ENCODE measurements around the gene MUC7. TPM values are rescaled to one million over a fixed set of nuclear protein-coding genes. Genes with fewer than 3 reads are reported as not detected.
A peak's percentile ranks its signal among the peaks of the same experiment; 100 is the strongest.

Gene MUC7
- 0.25 TPM in 1 of 2 replicates, not detected in the other for total RNA-seq (2014; rRNA removed; shearing (Covaris generic))

GRCh38 chr4:70471897-70472296 is at the start of gene MUC7:
TSS of gene MUC7 (plus strand) at chr4:70472197. CDS start at chr4:70474022, 1,825 bp downstream.
- no peak for DNase-seq (ENCODE audit: low read depth)

- no peak for DNase-seq (ENCODE audit: low read depth)
Measured at GRCh38 chr4:70425306-70425705, 46.7 kb upstream of the MUC7 start.

DNA sequence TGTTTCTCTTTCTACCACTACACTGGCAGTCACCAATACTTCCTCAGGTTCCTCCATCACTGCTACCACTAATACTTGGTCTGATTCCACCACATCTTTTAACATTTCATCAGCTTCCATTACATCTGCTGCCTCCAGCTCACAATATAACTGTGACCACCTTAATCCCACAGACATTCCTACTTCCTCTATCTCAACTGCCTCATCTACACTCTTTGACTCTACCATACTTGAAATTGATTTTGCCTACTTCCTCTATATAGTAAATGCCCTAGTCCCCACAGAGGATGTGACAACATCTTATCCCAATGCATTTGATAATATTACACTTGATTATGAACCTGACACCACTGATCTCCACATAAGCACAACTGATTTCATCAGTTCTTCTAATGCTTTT is 45.2 kb upstream of the MUC7 start:
- no peak for DNase-seq (ENCODE audit: low read depth)

DNA sequence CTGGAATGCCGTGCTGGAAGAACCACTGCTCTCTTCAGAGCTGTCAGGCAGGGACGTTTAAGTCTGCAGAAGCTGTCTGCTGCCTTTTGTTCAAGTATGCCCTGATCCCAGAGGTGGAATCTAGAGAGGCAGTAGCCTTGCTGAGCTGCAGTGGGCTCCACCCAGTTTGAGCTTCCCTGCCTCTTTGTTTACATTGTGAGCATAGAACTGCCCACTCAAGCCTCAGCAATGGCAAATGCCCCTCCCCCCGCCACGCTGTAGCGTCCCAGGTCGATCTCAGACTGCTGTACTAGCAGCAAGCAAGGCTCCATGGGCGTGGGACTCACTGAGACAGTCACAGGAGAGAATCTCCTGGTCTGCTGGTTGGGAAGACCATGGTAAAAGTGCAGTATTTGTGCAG is 34.8 kb upstream of the MUC7 start:
- no peak for DNase-seq (ENCODE audit: low read depth)

DNA sequence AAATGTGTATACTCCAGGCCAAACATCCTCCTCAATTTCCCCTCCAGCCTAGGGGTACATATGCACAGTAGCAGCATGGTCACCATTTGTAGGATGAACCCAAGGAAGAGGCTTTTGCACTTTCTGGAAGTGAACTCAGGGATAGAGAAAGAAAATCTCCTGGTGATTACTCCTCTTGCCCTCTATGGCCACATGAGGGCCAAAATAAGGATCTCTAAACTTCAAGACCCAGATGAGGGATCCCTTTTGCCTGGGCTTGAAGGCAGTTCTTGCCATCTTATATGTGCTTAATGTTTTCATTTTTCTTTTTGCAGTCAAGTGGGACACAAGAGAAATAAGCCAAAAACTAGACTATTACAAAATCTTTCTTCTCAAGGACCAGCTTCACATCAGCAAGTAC is 29.5 kb upstream of the MUC7 start:
- no peak for DNase-seq (ENCODE audit: low read depth)

DNA sequence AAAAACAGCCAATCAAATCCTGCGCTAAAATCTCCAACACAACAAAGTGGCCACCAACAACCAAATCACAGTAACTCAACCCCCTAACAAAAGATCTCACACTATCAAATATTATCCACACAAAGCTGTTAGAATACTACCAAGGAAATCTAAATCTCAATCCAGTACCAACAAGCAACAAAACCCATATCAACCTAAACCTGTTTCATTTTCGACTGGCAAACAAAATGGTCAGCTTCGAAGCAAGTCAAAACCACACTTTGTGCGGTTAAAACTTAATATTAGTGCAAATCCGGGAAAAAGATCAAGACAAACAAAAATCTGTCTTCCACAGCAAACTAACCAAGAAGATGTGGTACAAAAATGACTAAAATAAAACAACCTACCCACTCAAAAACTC is 28.7 kb upstream of the MUC7 start:
- DNase-seq (ENCODE audit: low read depth): no peak

DNA sequence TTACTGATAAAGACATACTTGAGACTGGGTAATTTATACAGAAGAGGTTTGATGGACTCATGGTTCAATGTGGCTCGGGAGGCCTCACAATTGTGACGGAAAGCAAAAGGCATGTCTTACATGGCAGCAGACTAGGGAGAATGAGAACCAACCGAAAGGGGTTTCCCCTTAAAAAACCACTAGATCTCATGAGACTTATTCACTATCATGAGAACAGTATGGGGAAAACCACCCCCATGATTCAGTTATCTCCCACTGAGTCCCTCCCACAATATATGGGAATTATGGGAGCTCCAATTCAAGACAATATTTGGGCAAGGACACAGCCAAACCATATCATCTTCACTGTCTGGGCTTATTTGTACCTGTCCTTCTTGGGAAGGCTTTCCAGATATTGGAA is 22.8 kb upstream of the MUC7 start:
- DNase-seq (ENCODE audit: low read depth): no peak

DNA sequence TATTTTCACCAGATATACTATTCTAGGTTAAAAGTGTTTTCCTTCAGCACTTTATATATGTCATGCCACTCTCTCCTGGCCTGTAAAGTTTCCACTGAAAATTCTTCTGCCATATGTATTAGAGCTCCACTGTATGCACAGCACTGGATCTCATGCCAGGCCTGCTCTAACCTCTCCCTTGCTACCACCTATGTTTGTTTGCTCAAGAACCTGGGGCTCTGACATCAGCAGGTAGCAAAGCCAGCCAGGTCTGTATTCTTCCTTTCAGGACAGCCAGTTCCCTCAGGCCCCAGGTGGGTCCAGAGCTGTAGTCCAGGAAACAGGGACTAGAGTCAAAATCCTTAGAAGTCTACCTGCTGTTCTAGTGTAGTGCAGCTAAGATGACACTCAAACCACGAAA is 19.1 kb upstream of the MUC7 start:
- no peak for DNase-seq (ENCODE audit: low read depth)

- no peak for DNase-seq (ENCODE audit: low read depth)
Measured at GRCh38 chr4:70463335-70463734, 8.7 kb upstream of the MUC7 start.

DNA sequence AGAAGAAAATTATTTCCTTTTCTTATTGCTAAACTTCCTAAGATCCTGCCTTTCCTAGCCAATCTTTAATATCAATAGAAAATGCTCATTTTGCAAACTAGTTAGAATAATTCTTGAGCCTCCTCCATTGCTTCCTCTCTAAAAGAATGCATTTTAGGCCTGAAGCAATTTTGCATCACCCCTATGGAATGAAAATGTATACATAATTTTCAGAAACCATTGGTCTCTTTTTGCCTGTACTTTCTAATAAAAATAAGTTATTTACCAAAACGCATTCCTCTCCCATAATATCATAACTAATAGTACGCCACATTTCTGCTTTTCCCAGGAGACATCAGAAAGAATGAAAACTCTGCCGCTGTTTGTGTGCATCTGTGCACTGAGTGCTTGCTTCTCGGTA is 1.7 kb downstream of the MUC7 start:
- peak; percentile 18 for DNase-seq (ENCODE audit: low read depth)

- DNase-seq (ENCODE audit: low read depth): no peak
Measured at GRCh38 chr4:70488748-70489147, 16.8 kb downstream of the MUC7 start.

DNA sequence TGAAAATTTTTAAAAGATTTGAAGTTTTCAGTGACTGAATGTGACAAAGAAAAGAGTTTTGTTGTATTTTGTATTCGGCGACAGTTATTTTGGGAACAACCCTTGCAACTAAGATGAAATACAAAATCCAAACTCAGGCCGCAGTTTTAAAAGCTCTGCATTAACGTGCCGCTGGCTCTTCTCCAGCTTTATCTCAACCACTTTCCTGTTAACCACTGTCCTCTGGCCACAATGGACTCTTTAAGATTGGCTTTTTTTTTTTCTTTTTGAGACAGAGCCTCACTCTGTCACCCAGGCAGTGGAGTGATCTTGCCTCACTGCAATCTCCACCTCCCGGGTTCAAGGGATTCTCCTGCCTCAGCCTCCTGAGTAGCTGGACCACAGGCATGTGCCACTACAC is 24.2 kb downstream of the MUC7 start:
- DNase-seq (ENCODE audit: low read depth): no peak

DNA sequence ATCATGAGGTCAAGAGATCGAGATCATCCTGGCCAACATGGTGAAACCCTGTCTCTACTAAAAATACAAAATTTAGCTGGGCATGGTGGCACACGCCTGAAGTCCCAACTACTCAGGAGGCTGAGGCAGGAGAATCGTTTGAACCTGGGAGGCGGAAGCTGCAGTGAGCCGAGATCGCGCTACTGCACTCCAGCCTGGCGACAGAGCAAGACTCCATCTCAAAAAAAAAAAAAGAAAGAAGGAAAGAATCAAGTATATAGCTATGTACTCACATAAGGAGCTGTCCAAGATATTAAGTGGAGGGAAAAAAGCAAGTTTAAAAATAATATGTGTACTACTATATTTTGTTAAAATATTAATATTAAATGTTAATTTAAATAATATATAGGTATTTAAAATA is 29.8 kb downstream of the MUC7 start:
- peak; percentile 10 for DNase-seq (ENCODE audit: low read depth)

DNA sequence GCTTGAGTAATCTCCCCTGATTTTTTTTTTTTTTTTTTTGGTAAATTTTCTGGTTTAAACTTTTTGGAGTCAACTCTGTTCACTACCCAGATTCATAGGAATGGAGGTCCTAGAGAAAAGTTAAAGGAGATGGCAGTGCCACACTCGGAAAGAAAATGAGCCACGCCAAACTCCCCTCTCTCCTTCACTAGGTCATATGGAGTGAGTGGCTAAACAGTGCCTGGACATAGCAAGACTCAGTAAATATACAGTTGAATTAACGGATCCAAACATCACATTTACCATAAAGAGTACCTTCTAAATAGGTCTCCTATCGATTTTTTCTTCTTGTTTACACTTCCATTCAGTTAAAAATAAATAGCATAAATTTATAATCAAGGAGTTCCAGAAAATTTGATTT is 32.7 kb downstream of the MUC7 start:
- no peak for DNase-seq (ENCODE audit: low read depth)

DNA sequence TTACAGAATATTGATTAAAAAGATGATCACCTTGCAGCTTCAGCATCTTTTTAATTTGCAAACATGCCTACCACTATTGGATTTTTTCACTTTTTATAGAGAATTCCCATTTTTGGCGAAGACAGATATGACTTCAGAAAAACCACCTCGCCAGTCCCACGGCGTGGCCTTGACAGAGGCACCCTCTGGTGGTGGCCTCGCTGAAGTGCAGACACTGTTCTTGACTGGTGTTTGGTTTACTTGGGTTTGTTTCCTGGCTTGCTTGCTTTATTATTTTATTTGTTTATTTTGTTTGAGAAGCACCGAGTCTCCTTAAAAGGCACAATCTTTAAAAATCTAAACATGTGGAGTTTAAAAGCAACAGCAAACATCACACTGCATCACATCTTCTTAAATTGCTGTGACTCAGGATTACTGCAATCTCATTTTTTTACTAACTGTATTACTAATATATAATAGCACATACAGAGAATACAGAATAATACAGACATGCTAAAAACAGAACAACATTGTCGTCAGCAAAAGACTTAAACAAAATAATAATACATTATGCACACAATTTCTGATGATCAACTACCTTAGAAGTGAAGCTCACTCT is 33.3 kb downstream of the MUC7 start:
- DNase-seq (ENCODE audit: low read depth): peak; percentile 34

GRCh38 chr4:70508801-70509200 is 36.8 kb downstream of the MUC7 start:
- no peak for DNase-seq (ENCODE audit: low read depth)

DNA sequence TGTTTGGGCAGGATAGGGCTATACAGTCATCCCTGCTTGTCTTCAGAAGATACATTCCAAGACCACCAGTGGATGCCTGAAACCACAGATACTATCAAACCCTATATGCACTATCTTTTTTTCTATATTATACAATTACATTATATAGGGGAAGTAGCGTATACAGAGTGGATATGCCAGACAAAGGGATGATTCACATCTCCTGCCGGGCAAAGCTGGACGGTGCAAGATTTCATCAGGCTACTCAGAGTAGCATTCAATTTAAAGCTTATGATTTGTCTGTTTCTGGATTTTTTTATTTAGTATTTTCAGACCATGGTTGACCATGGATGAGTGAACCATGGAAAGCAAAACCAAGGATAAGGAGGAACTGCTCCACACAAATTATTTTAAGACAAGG is 39.4 kb downstream of the MUC7 start:
- no peak for DNase-seq (ENCODE audit: low read depth)

DNA sequence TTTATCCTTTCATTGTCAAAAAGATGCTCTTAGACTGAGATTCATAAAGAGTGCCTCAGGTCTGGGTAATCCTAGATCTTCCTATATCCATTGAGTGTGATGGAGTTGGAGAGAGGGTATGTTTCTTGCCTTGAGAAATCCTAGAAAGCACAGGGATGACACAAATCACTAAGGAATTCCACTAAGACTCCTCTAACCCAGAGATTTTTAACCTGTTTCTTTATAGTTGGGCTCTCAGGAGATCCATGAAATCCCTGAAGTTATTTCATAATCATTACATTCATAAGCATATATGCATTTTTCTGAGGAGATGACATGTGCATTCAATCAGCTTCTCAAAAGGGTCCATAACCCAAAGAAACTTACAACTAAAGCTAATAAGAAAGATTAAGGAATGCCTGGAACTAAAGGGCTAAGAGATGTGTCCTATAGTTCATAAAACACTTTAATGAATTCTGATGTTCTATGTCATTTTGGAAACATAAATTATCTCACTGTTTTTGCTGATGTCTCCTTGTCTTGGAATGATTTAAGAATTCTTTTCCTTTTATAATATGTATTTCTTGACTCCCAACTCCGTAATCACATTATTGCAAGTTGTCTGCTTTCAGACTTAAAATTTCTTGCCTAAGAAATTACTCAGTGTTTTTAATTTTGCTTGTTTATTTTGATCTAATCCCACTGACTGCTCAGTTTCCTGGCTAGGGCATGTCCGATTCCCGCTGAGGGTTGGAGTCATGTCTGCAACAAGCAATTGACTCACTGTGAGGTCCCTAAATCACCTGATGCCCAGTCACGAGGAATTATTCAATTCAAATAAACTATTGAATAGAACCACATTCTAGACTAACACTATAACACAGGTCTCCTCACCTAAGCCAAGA is 43.6 kb downstream of the MUC7 start:
- peak; percentile 73 for DNase-seq (ENCODE audit: low read depth)

- no peak for DNase-seq (ENCODE audit: low read depth)
Measured at GRCh38 chr4:70518269-70518668, 46.3 kb downstream of the MUC7 start, which contains the start of gene AMTN. TSS of gene AMTN (plus strand) at chr4:70518569. CDS start at chr4:70518778, 209 bp downstream.

DNA sequence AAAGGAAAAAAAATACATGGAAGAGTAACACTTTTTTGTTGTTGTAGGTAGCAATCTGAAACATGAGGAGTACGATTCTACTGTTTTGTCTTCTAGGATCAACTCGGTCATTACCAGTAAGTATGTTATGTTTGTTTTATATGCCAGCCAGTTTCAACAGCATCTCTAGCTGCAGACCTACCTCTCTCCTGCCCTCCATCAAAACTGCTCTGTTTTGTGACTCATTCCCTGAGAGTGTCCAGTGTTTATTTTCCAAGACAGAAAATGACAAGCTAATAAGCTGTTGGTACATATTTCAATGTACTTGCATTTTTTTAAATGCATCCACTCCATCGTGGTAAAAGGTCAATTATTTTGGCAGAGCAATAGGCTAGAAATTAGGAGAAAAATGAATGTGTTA is 46.7 kb downstream of the MUC7 start:
- DNase-seq (ENCODE audit: low read depth): peak; percentile 64

GRCh38 chr4:70522626-70523025 is 50.6 kb downstream of the MUC7 start:
- DNase-seq (ENCODE audit: low read depth): no peak

GRCh38 chr4:70530997-70531396 is 59.0 kb downstream of the MUC7 start:
- DNase-seq (ENCODE audit: low read depth): no peak

DNA sequence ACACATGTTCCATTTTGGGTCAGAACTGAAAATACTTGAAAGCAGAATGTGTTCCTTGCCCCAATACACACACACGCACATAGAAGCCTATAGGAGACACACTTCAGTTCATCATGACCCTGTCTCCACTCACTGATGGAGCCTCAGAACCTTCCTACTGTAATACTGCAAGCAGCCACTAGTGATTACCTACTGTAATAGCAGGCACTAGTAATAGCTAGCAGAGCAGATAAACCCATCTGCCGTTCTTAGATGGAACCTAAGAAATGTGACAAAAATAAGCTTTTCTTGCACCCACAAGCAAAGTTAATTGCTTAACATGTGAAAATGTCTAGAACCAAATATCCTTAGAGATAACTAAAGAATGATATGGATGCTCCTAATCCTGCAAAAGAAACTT is 60.0 kb downstream of the MUC7 start:
- no peak for DNase-seq (ENCODE audit: low read depth)
